HG03521 (cell line): ENCODE results near the gene DEFB128.

ENCODE experiments used
- ATAC-seq: cut with Tn5 transposase; IDR thresholded peaks from one replicate; pipeline ENCODE4 v1.9.1; 2021; ENCODE audit warnings: mild to moderate bottlenecking, moderate library complexity; ENCODE audit not compliant: unreplicated experiment

The DEFB128 gene

DNA sequence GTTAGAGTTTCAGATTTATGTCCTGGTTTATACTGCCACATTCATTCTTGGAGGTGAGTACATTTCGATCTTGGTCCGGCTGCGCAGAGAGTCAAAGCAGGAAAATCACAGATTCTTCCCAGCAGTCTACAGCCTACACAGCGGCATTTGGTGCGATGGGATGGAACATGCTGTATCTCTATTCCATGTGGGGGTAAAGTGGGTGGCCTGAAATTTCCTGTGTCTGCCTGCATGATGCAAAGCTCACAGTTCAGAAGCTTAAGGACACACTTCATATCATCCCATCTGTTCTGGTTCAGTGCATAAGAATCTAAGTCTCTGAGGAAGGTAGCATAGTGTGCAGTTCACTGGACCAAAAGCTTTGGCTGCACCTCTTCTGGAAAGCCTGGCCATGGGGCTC lies 32.4 kb downstream of the DEFB128 start, which contains the start of gene DEFB127:
Gene DEFB127, plus strand, starts transcription at position 301 of the 400 bp plus-strand sequence. Its CDS starts 91 bp downstream, at position 392.
- no peak for ATAC-seq

DNA sequence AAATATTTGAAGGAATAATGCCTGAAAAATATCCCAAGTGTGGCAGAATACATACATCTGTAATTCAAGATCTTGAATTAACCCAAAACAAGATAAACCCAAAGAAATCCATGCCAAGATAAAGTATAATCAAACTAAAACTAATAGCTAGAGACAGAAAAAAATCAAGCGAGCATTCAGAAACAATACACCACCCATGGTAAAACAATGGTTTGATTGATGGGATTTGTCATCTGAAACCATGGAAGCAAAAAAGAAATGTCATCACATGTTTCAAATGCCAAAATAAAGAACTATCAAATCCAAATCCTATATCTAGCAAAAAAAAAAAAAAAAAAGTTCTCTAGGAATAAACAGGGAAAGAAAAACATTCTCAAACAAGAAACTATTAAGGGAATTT lies 37.4 kb downstream of the DEFB128 start:
- ATAC-seq = no peak

DNA sequence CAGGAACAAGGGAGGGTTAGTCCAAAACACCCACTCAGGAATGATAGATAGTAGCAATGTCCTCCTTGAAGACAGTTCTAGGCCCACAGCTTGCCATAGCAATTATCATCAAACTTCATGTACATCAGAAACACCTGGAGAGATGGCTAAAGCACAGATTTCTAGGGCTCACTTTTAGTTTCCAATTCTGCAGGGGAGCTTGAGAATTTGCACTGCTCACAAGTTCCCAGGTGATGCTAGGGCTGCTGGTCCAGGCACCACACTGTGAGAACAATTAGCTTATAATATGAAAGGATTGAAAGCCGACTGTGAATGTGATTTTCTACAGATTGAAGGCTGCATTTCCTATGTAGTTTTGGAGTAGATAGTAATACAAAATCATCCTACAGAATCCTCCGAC lies 43.6 kb downstream of the DEFB128 start:
- ATAC-seq = no peak

DNA sequence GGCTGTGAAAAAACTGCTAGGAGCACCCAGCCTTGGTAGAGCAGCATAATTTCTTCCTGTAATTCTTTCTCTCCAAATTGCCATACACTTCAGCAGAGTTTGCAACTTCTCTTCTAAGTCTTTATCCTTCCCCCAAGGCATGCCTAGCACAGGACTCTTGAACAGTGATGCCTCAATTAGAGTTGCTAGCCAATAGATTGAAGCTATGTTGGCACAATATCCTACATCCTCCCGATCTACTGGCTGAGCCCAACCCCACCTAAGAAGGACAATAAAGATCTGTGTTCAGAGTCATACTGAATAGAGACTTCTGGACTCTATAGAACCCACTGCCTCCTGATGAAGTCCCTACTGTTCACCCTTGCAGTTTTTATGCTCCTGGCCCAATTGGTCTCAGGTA lies 47.2 kb downstream of the DEFB128 start, which contains the start of gene DEFB126:
Gene DEFB126, plus strand, starts transcription at position 301 of the 400 bp plus-strand sequence. Its CDS starts 39 bp downstream, at position 340.
- ATAC-seq = no peak
